HG03460 (cell line): ENCODE results near the gene ZDHHC14.
A peak's percentile ranks its signal among the peaks of the same experiment; 100 is the strongest.

Experiments used
- ATAC-seq: cut with Tn5 transposase; IDR thresholded peaks from one replicate; pipeline ENCODE4 v1.9.1; 2021; ENCODE audit not compliant: unreplicated experiment

ZDHHC14 gene

DNA sequence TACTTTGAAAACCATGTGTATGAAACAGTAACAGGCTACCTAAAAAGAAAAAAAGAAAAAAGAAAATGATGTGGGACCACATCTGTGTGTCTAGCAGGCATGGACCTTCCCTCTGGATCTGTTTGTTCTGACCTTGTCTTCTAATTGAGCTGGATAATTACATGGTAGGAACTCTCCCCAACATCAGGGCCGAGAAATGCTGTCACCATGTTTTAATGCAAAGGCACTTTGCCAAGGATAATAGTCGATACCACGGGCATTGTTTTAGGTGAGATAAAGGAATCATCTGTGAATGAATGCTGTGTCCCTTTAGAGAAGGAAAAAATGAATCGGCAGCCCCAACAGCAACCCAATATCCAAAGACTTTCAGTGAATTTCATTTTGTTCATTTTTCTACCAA, 149.1 kb downstream of the ZDHHC14 start:
- no peak for ATAC-seq

- ATAC-seq: no peak
Measured at GRCh38 chr6:157530724-157531168, 149.8 kb downstream of the ZDHHC14 start.

- ATAC-seq: no peak
Measured at GRCh38 chr6:157531169-157531985, 150.4 kb downstream of the ZDHHC14 start.

GRCh38 chr6:157531986-157532365, 151.0 kb downstream of the ZDHHC14 start:
- no peak for ATAC-seq

DNA sequence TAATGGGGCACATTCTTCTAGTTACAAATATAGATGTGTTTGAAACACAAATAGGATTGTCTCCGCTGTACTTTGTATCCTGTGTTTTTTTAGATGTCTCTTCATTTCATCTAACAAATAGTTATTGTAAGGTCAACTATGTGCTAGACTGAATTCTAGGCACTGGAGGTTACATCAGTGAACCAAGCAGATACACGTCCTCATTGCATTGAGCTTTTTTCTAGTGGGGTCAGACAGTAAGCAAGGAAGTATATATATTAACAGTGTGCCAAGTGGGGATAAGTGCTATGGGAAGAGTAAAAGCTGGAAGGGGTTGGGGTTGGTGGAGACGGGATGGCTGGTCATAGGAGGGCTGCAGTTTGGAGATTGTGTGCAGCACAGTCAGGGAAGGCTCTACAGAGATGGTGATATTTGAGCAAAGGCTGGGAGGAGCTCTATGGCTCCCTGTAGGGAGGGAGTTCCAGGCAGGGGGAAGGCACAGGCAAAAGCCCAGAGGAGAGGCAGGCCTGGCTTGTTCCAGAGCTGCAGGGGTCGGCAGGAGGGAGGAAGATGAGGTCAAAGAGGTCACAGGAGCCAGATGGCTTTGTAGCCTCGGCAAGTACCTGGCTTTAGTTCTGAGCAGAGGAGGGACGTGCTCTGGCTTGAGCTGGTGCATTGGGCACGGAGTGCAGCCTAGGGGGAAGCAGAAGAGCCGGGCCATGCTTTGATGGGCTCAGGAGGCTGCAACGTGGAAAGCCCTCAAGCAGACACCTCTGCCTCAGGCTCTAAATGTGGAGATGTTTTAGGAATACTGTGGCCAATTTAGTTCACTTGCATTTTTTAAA, 152.3 kb downstream of the ZDHHC14 start:
- ATAC-seq: no peak

- no peak for ATAC-seq
Measured at GRCh38 chr6:157534134-157534871, 153.3 kb downstream of the ZDHHC14 start.

GRCh38 chr6:157534977-157535339, 154.0 kb downstream of the ZDHHC14 start:
- no peak for ATAC-seq

- peak; percentile 73 for ATAC-seq
Measured at GRCh38 chr6:157535340-157536222, 154.6 kb downstream of the ZDHHC14 start.

DNA sequence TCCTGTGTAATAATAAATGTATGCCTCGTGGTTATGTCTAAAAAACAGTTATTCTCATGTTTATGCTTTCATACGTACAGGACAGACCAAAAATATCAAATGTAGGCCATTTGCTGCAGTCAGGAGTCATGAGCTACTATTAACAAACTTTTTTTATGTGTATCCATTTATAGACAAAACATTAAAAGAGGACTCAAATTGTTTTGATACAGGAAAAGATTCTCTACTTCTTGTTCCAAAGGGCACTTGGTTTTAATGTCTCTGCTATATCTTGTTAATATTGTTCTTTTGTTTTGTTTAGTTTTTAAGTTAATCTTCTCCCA, 155.2 kb downstream of the ZDHHC14 start:
- no peak for ATAC-seq

- ATAC-seq: no peak
Measured at GRCh38 chr6:157537556-157537955, 156.6 kb downstream of the ZDHHC14 start.

DNA sequence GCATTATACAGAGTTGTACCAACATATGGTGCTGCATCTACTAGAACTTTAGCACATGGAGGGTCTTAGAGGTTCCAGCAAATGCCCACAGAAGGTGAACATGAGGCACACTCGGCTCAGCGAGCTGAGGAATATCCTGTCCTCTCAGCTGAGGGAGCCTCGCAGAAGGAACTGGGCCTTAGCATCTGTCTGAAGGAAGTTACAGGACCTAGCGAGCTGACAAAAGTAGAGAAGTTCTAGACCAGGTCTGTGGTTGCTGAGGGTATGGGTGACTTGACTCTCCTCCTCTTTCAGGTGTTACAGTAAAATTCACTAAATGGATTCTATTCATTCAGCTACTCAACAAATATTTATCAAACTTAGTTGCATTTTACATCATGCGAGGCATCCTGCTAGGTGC, 157.2 kb downstream of the ZDHHC14 start:
- no peak for ATAC-seq

- ATAC-seq: no peak
Measured at GRCh38 chr6:157538698-157539097, 157.7 kb downstream of the ZDHHC14 start.

DNA sequence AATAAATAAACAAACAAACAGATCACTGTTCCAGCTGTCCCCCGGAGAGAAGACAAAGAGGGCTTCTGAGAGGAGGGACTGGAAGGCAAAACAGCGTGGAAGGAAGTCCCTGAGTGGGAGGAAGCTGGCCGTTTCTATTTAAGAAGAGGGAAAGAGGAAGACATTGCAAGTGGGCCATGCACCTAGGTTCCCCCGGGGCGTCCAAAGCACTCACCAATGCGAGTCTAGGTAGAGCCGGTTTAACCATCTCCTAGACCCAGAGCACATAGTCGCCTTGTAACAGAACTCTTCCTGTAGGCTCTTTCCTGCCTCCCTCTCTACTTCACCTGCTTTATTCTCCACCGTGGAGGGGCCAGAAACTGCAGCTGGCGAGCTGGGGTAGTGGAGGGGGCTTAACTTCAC, 158.4 kb downstream of the ZDHHC14 start:
- no peak for ATAC-seq

DNA sequence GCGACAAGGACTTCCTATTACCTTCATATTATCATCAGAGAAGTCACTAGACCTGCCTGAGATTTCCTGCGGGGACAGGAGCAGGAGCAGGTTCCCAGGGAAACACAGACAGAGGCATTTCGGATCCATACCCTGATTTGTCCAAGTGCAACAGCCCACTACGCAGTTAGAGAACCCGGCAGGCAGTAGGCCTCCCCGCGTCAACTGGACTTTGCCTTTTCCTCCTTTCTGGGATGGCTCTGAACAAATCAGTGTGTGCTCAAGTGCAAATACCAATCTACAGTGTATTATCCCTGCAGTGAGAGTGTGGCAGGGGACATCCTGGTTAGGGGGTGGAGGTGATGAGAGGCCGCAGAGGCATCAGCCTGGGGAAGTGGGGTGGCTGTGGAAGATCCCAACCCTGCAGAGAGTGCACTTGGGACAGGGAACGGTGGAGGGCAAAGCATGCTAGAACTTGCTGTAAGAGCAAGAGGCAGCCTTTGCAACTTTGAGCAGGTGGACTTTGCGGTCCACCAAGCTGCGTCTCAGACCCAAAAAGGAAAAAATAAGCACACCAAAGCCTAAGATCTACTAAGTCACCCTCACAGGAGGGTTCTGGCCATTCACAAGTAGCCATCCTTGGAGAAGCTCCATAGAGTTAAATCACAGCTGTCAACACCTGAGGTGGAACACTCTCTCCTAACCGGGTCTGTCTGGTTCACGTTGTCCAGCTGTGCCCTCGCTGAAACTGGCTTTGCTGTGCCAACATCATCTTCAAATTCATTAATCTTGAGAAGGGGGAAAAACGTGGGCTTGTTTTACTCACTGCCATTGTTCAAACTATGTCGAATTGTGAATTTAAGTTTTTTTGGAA, 159.1 kb downstream of the ZDHHC14 start:
- ATAC-seq: no peak

GRCh38 chr6:157541618-157542413, 160.8 kb downstream of the ZDHHC14 start:
- ATAC-seq: no peak

DNA sequence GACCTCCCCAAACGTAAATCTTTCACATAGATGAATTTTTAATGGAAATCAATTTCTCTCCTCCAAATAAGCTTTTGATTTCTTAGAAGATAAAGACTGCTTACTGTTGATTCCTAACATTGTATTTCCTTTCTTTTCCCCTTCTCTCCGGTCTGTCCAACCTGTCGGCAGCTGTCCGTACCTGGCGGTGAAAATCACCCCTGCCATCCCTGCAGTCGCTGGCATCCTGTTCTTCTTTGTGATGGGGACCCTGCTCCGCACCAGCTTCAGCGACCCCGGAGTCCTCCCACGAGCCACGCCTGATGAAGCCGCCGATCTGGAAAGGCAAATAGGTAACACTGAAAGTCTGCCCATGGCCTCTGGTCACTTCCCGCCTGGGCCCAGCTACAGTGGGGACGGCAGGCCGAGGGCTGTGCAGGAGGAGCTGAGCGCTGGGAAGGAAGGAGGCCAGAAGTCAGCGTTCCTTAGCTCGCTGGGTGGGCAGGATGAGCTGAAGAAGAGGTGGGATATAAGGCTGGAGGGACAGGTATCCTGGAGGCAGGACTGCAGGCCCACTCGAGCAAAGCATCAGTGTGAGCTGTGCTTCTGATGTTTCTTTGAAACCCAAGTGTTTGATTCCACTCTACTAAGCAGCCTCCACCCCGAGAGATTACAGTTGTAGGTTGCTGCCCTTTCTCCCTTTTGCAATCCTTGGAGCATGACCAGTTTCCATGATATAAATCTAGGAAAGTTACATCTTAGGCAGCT, 161.6 kb downstream of the ZDHHC14 start:
- no peak for ATAC-seq

DNA sequence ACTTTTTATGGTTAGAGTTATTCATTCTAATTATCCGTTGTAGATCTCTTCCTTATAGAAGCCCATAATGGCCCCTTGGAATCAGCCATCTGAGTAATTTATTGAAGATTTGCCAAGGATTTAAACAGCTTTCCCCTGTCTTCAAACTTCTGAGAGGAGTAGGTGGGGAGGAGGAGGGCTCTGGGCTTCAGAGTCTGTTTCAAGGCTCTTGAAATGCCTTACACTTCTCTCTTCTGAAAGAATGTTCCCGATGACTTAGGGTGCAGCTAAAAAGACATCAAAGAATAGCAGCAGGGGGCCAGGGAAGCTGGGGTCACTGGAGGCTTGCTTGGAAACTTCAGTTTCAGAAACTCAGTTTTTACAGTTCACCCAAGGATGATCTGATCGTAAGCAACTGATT, 165.3 kb downstream of the ZDHHC14 start:
- ATAC-seq: no peak

GRCh38 chr6:157547112-157547511, 166.1 kb downstream of the ZDHHC14 start:
- no peak for ATAC-seq
